IMR-90 (cell line): Measurements from ENCODE around the gene ANKS3. TPM values are rescaled to one million over a fixed set of nuclear protein-coding genes. Genes with fewer than 3 reads are reported as not detected.

ENCODE experiments used
- ATAC-seq: fragments of 200-7000 bp; cut with Tn5 transposase; 2 replicates; pipeline ENCODE4 v1.9.1; 2020; ENCODE audit warnings: low read depth, mild to moderate bottlenecking, moderate library complexity
- BruUV-seq: library from RNA; stranded (reverse); fragments of 400-500 nt; replicated peaks from 2 replicates; lab custom pipeline; 2021; lab: Mats Ljungman, UMichigan
- CTCF ChIA-PET: fragments of 300-600 bp; formaldehyde crosslinking; extraction: SDS; loops from one replicate; lab custom pipeline; 2021; ENCODE audit warnings: antibody characterized with exemption; lab: Yijun Ruan, JAX
- POLR2A ChIA-PET: fragments of 300-600 bp; sonication (Branson Sonifier 250); formaldehyde crosslinking; loops from one replicate; lab custom pipeline; 2022; ENCODE audit warnings: antibody characterized with exemption; ENCODE audit not compliant: unreplicated experiment; lab: Charles Lee
- DNase-seq: peaks from one replicate; pipeline ENCODE4 v3.0.0; 2013
- H2AFZ ChIP-seq: replicated peaks from 2 replicates; pipeline ENCODE3; 2013; ENCODE audit warnings: low read length, mild to moderate bottlenecking; ENCODE audit not compliant: poor library complexity
- H2AK5ac ChIP-seq: 2 replicates; pipeline ENCODE4 v1.6.1; 2013; ENCODE audit warnings: low read depth, low read length, inconsistent platforms
- H2AK9ac ChIP-seq: replicated peaks from 2 replicates; pipeline ENCODE3; 2013; ENCODE audit warnings: mild to moderate bottlenecking, low read depth, low read length, moderate library complexity; ENCODE audit not compliant: poor library complexity
- H2BK120ac ChIP-seq: 2 replicates; pipeline ENCODE4 v1.6.1; 2013; ENCODE audit warnings: low read depth, low read length, inconsistent platforms
- H2BK15ac ChIP-seq: 3 replicates; pipeline ENCODE4 v1.6.1; 2013; ENCODE audit warnings: low read depth, low read length, inconsistent platforms
- H2BK20ac ChIP-seq: 2 replicates; pipeline ENCODE4 v1.6.1; 2013; ENCODE audit warnings: low read depth, mild to moderate bottlenecking, inconsistent platforms, low read length, moderate library complexity
- H2BK5ac ChIP-seq: 2 replicates; pipeline ENCODE4 v1.6.1; 2013; ENCODE audit warnings: mild to moderate bottlenecking, low read depth, low read length, inconsistent platforms; ENCODE audit not compliant: poor library complexity, severe bottlenecking
- H3K14ac ChIP-seq: replicated peaks from 2 replicates; pipeline ENCODE4 v1.6.1; 2013; ENCODE audit warnings: low read depth, low read length, inconsistent platforms
- H3K18ac ChIP-seq: 2 replicates; pipeline ENCODE4 v1.6.1; 2013; ENCODE audit warnings: low read depth, low read length, control low read depth
- H3K23ac ChIP-seq: 2 replicates; pipeline ENCODE4 v1.6.1; 2013; ENCODE audit warnings: low read depth, low read length, inconsistent platforms
- H3K27ac ChIP-seq: 2 replicates; pipeline ENCODE4 v1.5.1; 2013; ENCODE audit warnings: mild to moderate bottlenecking, control low read depth, low read length; ENCODE audit not compliant: insufficient read depth
- H3K27me3 ChIP-seq: 2 replicates; pipeline ENCODE4 v1.6.1; 2013; ENCODE audit warnings: low read length; ENCODE audit not compliant: control insufficient read depth, insufficient read depth
- H3K36me3 ChIP-seq: 2 replicates; pipeline ENCODE4 v1.6.1; 2013; ENCODE audit warnings: low read length, mixed read lengths; ENCODE audit not compliant: control insufficient read depth, insufficient read depth
- H3K4ac ChIP-seq: 2 replicates; pipeline ENCODE4 v1.6.1; 2013; ENCODE audit warnings: low read depth, low read length, inconsistent platforms
- H3K4me1 ChIP-seq: 2 replicates; pipeline ENCODE4 v1.6.1; 2013; ENCODE audit warnings: low read length, mixed read lengths; ENCODE audit not compliant: control insufficient read depth, insufficient read depth
- H3K4me2 ChIP-seq: 2 replicates; pipeline ENCODE4 v1.6.1; 2013; ENCODE audit warnings: low read depth, mild to moderate bottlenecking, control low read depth, low read length, moderate library complexity
- H3K4me3 ChIP-seq: 2 replicates; pipeline ENCODE4 v1.5.1; 2013; ENCODE audit warnings: low read depth, mild to moderate bottlenecking, control low read depth, low read length, moderate library complexity; ENCODE audit not compliant: insufficient read depth
- H3K56ac ChIP-seq: 2 replicates; pipeline ENCODE4 v1.6.1; 2013; ENCODE audit warnings: low read length, inconsistent platforms; ENCODE audit not compliant: insufficient read depth; ENCODE audit errors: extremely low read depth
- H3K79me1 ChIP-seq, 2 experiments: 2 replicates each; pipeline ENCODE4 v1.6.1; 2013; ENCODE audit warnings: low read length in 2 of 2, inconsistent platforms in 1 of 2, low read depth in 1 of 2
- H3K9ac ChIP-seq: 2 replicates; pipeline ENCODE4 v1.6.1; 2013; ENCODE audit warnings: low read depth, low read length, control low read depth
- H3K9me1 ChIP-seq: 2 replicates; pipeline ENCODE4 v1.6.1; 2013; ENCODE audit warnings: low read length, inconsistent platforms; ENCODE audit not compliant: insufficient read depth
- H3K9me3 ChIP-seq: 2 replicates; pipeline ENCODE4 v1.6.1; 2013; ENCODE audit warnings: low read length; ENCODE audit not compliant: control insufficient read depth, insufficient read depth
- H4K20me1 ChIP-seq: 2 replicates; pipeline ENCODE4 v1.6.1; 2013; ENCODE audit warnings: low read length, inconsistent platforms; ENCODE audit not compliant: insufficient read depth
- H4K5ac ChIP-seq: 2 replicates; pipeline ENCODE4 v1.6.1; 2013; ENCODE audit warnings: mild to moderate bottlenecking, low read depth, low read length, control low read depth
- H4K8ac ChIP-seq, 2 experiments: 2 replicates each; pipeline ENCODE4 v1.6.1; 2013; ENCODE audit warnings: low read depth in 2 of 2, low read length in 2 of 2, control low read depth in 1 of 2, inconsistent platforms in 1 of 2
- H4K91ac ChIP-seq: 2 replicates; pipeline ENCODE4 v1.6.1; 2013; ENCODE audit warnings: low read depth, low read length, inconsistent platforms; ENCODE audit not compliant: insufficient read depth
- FOS ChIP-seq: fragments of 150-350 bp; IDR thresholded peaks from 2 replicates; pipeline ENCODE4 v1.6.1; 2016; ENCODE audit warnings: low read depth, low read length
- RAD21 ChIP-seq: IDR thresholded peaks from 2 replicates; pipeline ENCODE4 v1.6.1; 2012; ENCODE audit warnings: low read length, improper control_type of control experiment
- WGBS, 2 experiments: methylation state at CpG; one replicate each; pipeline versions ENCODE4 v1.1.5 to v1.1.7; 2013; ENCODE audit warnings: missing lambda C conversion rate in 2 of 2; ENCODE audit not compliant: insufficient read length in 1 of 2; ENCODE audit errors: extremely low coverage in 2 of 2; 5-methylcytosine and 5-hydroxymethylcytosine counted together
- dilution Hi-C: fragments of 300-500 bp; cut with HindIII; formaldehyde crosslinking; loops from one replicate; pipeline ENCODE4 v1.14.3; 2018; ENCODE audit warnings: low sequenced_read_pairs; ENCODE audit not compliant: unreplicated experiment
- in situ Hi-C: fragments of 300-500 bp; cut with MboI; formaldehyde crosslinking; loops from 3 replicates; pipeline ENCODE4 v1.14.3; 2019; ENCODE audit warnings: low sequenced_read_pairs, inconsistent platforms, mixed read lengths
- intact Hi-C: fragments of 100-400 bp; cut with micrococcal nuclease; formaldehyde crosslinking; loops from 2 replicates; pipeline ENCODE4 v1.10.0; 2022
- polyA plus RNA-seq, 3 experiments: library from polyadenylated mRNA; depleted of rRNA; stranded (reverse); fragments of >200 nt; gene quantifications; 2 replicates each; pipeline ENCODE4 v1.2.3, GENCODE V29; 2012; ENCODE audit warnings: low replicate concordance in 1 of 3
- total RNA-seq: library from RNA; depleted of rRNA; stranded (reverse); fragments of >200 nt; gene quantifications from 2 replicates; pipeline ENCODE4 v1.2.3, GENCODE V29; 2012

Gene ANKS3
- total and polyA plus RNA-seq, 2 of the 4 experiments (the other 2 are of a cell fraction): 24.4 to 25.0 TPM

GRCh38 chr16:4687416-4687815 lies 46.7 kb downstream of the ANKS3 start:
- H2AK9ac ChIP-seq: no peak overlapping the region
- H3K4me3 ChIP-seq: no peak overlapping the region
- ChIA-PET CTCF (no interaction called here), POLR2A (no interaction called here)
- no peaks in the 10 kb centered on the region for H3K9me3 ChIP-seq
- ATAC-seq (no peak), DNase-seq (no peak)
- no peak for TF ChIP-seq FOS
- no peak for TF ChIP-seq RAD21
- no peak overlapping the region for H3K27ac ChIP-seq
- no peak overlapping the region for H2BK5ac ChIP-seq
- no CpG with 5 or more reads among the region's 8 CpGs for WGBS, 2 experiments
- no peak overlapping the region for H3K23ac ChIP-seq
- no peaks in the 10 kb centered on the region for H3K27me3 ChIP-seq
- 0 out of 4 replicates have a peak, but pooled peaks cover 0 to 2% of the 10 kb centered on the region in 2 experiments for H3K79me1 ChIP-seq
- H3K4me1 ChIP-seq: no peaks in the 10 kb centered on the region
- no peak overlapping the region for H3K9ac ChIP-seq
- no peaks in the 10 kb centered on the region for H3K9me1 ChIP-seq
- H2AFZ ChIP-seq: no peak overlapping the region
- H2BK15ac ChIP-seq: no peak overlapping the region
- H3K36me3 ChIP-seq: peaks cover 51% of the 10 kb centered on the region
- H4K91ac ChIP-seq: no peak overlapping the region
- H4K8ac ChIP-seq: no peak overlapping the region
- H3K18ac ChIP-seq: no peak overlapping the region
- H3K4me2 ChIP-seq: no peak overlapping the region
- no peak overlapping the region for H2BK120ac ChIP-seq
- H3K14ac ChIP-seq: no peak overlapping the region
- H2AK5ac ChIP-seq: no peak overlapping the region
- no peak overlapping the region for H4K5ac ChIP-seq
- no peaks in the 10 kb centered on the region; the same call in none of the 2 replicates for H4K20me1 ChIP-seq
- no peak overlapping the region for H3K56ac ChIP-seq
- intact Hi-C loops (no loop called here), in situ Hi-C loops (no loop called here), dilution Hi-C loops (no loop called here)
- no TSS peak for BruUV-seq
- no peak overlapping the region for H3K4ac ChIP-seq
- H2BK20ac ChIP-seq: no peak overlapping the region
